Testis (tissue), 2 donors: ENCODE data around the gene ATF7.

Experiments
- POLR2A ChIP-seq: fragments of 450-650 bp; IDR thresholded peaks from one replicate; pipeline ENCODE4 v1.6.1; 2017; ENCODE audit warnings: antibody characterized with exemption, mild to moderate bottlenecking, moderate library complexity
- TF ChIP-seq, protein P1 (sequence below), 3 experiments: fragments of 450-650 bp in 2 of 3; fragments of 200-600 bp in 1 of 3; sonication (generic) in 1 of 3; IDR thresholded peaks; one replicate each; pipeline ENCODE4 v1.5.1; 2016 to 2019; ENCODE audit warnings: antibody characterized with exemption in 3 of 3, mild to moderate bottlenecking in 2 of 3, moderate library complexity in 1 of 3

DNA sequence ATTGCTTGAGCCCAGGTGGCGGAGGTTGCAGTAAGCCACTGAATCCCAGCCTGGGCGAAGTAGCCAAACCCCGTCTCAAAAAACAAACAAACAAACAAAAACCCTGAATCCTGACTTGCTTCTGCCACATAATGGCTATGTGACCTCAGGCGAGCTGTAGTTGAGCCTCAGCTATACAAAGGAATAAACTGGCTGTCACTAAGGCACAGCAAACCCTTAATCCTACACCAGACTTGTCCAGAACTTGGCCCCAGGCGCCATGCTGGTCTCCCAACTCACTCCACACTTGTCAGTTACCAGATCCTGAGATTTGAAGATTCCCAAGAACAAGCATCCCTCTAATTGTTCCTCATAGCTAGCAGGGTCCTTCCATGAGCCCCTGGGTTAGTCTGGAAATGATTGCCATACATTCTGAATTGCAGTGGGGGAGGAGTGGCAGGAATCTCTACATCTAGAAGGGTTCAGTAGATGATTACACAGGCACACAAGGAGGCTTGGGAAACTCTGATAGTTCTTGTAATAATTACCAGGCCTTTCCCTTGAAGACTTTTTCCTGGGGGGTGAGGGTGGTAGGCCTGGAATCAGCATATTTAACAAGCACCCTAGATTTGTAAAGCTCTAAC is 136.8 kb downstream of the ATF7 start:
- TF ChIP-seq, protein P1, sequence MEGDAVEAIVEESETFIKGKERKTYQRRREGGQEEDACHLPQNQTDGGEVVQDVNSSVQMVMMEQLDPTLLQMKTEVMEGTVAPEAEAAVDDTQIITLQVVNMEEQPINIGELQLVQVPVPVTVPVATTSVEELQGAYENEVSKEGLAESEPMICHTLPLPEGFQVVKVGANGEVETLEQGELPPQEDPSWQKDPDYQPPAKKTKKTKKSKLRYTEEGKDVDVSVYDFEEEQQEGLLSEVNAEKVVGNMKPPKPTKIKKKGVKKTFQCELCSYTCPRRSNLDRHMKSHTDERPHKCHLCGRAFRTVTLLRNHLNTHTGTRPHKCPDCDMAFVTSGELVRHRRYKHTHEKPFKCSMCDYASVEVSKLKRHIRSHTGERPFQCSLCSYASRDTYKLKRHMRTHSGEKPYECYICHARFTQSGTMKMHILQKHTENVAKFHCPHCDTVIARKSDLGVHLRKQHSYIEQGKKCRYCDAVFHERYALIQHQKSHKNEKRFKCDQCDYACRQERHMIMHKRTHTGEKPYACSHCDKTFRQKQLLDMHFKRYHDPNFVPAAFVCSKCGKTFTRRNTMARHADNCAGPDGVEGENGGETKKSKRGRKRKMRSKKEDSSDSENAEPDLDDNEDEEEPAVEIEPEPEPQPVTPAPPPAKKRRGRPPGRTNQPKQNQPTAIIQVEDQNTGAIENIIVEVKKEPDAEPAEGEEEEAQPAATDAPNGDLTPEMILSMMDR (IDR thresholded peaks at IDR 0.05) = no peak
- no peak for TF ChIP-seq POLR2A
